Prostate gland (tissue), 2 donors: ENCODE data around the gene MRFAP1.

Experiments
- CTCF ChIP-seq, 4 experiments: fragments of 200-600 bp in 2 of 4; fragments of 450-650 bp in 2 of 4; sonication (generic) in 2 of 4; IDR thresholded peaks; 1 replicate in 3 of 4; 2 replicates in 1 of 4; pipeline ENCODE4 v1.5.1; 2016 to 2019; ENCODE audit warnings: antibody characterized with exemption in 4 of 4, mild to moderate bottlenecking in 2 of 4, moderate library complexity in 2 of 4
- POLR2AphosphoS5 ChIP-seq: sonication (generic); formaldehyde crosslinking; IDR thresholded peaks from one replicate; pipeline ENCODE4 v1.6.1; 2017; ENCODE audit warnings: antibody characterized with exemption

GRCh38 chr4:6619116-6619465 is 21.4 kb upstream of the MRFAP1 start:
- TF ChIP-seq POLR2AphosphoS5 (no peak), CTCF (IDR thresholded peaks at IDR 0.05) (no peak)
